Testis (tissue), 2 donors: ENCODE data around the gene ELMO1.

Experiments used
- POLR2A ChIP-seq: fragments of 450-650 bp; IDR thresholded peaks from one replicate; pipeline ENCODE4 v1.6.1; 2017; ENCODE audit warnings: antibody characterized with exemption, mild to moderate bottlenecking, moderate library complexity
- TF ChIP-seq, protein P1 (sequence below), 3 experiments: fragments of 450-650 bp in 2 of 3; fragments of 200-600 bp in 1 of 3; sonication (generic) in 1 of 3; IDR thresholded peaks; one replicate each; pipeline ENCODE4 v1.5.1; 2016 to 2019; ENCODE audit warnings: antibody characterized with exemption in 3 of 3, mild to moderate bottlenecking in 2 of 3, moderate library complexity in 1 of 3

DNA sequence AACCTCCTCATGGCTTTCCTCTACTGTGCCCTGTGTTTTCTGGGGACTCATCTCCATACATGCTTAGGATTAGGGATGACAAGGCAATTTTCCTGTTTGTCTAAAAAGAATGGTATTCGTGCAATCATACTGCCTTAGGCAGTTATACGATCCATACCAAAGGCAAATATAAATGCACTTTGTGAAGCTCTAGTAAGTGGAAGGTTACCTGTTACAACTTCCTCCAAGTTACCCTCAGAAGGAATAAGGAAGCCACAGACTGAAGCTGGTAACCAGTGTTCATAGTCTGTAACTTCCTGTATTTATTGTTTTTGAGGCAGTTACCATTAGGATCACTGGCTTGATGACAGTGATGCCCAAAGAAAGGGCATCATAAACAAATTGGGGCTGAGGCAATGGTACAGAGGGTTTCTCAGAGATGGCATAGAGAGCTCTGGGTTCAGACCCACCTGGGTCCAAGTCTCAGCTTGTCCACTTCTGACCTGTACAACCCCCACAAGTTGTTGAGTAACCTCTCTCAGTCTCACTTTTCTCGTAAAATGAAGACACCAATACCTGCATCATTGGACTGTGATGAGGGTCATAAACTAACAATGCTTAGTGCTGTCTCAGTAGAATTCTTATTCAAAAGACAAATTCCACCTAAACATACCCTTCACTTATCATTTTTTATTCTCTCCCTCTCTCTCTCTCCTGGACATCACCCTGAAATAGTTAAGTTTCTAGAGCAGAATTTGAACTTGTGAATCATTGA, 138.2 kb downstream of the ELMO1 start:
- TF ChIP-seq, protein P1, sequence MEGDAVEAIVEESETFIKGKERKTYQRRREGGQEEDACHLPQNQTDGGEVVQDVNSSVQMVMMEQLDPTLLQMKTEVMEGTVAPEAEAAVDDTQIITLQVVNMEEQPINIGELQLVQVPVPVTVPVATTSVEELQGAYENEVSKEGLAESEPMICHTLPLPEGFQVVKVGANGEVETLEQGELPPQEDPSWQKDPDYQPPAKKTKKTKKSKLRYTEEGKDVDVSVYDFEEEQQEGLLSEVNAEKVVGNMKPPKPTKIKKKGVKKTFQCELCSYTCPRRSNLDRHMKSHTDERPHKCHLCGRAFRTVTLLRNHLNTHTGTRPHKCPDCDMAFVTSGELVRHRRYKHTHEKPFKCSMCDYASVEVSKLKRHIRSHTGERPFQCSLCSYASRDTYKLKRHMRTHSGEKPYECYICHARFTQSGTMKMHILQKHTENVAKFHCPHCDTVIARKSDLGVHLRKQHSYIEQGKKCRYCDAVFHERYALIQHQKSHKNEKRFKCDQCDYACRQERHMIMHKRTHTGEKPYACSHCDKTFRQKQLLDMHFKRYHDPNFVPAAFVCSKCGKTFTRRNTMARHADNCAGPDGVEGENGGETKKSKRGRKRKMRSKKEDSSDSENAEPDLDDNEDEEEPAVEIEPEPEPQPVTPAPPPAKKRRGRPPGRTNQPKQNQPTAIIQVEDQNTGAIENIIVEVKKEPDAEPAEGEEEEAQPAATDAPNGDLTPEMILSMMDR (IDR thresholded peaks at IDR 0.05): no peak
- TF ChIP-seq POLR2A: no peak
